Kidney capillary endothelial cell (primary cell): ENCODE measurements around the gene TMEM179B.
"Not testable (repeated sequence)": the region's sequence is repeated elsewhere in the genome, so short reads cannot be mapped to it uniquely, and the experiment has no call there.

Source experiments
- DNase-seq: peaks from one replicate; pipeline ENCODE4 v3.0.0-alpha.2; 2018; ENCODE audit warnings: low spot score

The TMEM179B gene

GRCh38 chr11:62789576-62789975 is 2.4 kb downstream of the TMEM179B start:
- DNase-seq, result no peak

GRCh38 chr11:62791501-62792201 is 4.4 kb downstream of the TMEM179B start, which contains the start of gene TMEM223:
Gene TMEM223, minus strand, starts transcription at chr11:62792006. Its CDS starts 12 bp downstream, at chr11:62791994.
- peak; percentile 85 for DNase-seq

- peak; percentile 75 for DNase-seq
Measured at GRCh38 chr11:62792202-62792575, 5.0 kb downstream of the TMEM179B start.

- no peak for DNase-seq
Measured at GRCh38 chr11:62794201-62794775, 7.1 kb downstream of the TMEM179B start.

GRCh38 chr11:62796281-62796680 is 9.1 kb downstream of the TMEM179B start:
- no peak for DNase-seq

GRCh38 chr11:62799486-62799885 is 12.3 kb downstream of the TMEM179B start:
- DNase-seq, result no peak

- no peak for DNase-seq
Measured at GRCh38 chr11:62801071-62801470, 13.9 kb downstream of the TMEM179B start.

- DNase-seq, result peak; percentile 48
Measured at GRCh38 chr11:62804310-62805075, 17.3 kb downstream of the TMEM179B start.

GRCh38 chr11:62805076-62805892 is 18.1 kb downstream of the TMEM179B start, which contains the start of gene NXF1:
Gene NXF1, minus strand, starts transcription at chr11:62805440. Its CDS starts 84 bp downstream, at chr11:62805356.
- DNase-seq, result peak; percentile 95

GRCh38 chr11:62805961-62806441 is 18.8 kb downstream of the TMEM179B start:
- DNase-seq, result no peak

GRCh38 chr11:62806611-62807121 is 19.5 kb downstream of the TMEM179B start:
- DNase-seq, result no peak

GRCh38 chr11:62810748-62811147 is 23.5 kb downstream of the TMEM179B start:
- no peak for DNase-seq

- no peak for DNase-seq
Measured at GRCh38 chr11:62811659-62812058, 24.5 kb downstream of the TMEM179B start.

- DNase-seq, result no peak
Measured at GRCh38 chr11:62816557-62816956, 29.4 kb downstream of the TMEM179B start.

- DNase-seq, result no peak
Measured at GRCh38 chr11:62817129-62817528, 29.9 kb downstream of the TMEM179B start.

- no peak for DNase-seq
Measured at GRCh38 chr11:62823677-62824076, 36.5 kb downstream of the TMEM179B start.

GRCh38 chr11:62828130-62828529 is 40.9 kb downstream of the TMEM179B start:
- not testable (repeated sequence) for DNase-seq

- no peak for DNase-seq
Measured at GRCh38 chr11:62830904-62831519, 43.8 kb downstream of the TMEM179B start.

GRCh38 chr11:62831520-62832335 is 44.5 kb downstream of the TMEM179B start, which contains the start of gene STX5:
Gene STX5, minus strand, starts transcription at chr11:62832051. Its CDS starts 808 bp downstream, at chr11:62831243.
- peak; percentile 98 for DNase-seq
